GM23338 (cell line): ENCODE measurements around the gene LRTM1. TPM values are rescaled to one million over a fixed set of nuclear protein-coding genes. Genes with fewer than 3 reads are reported as not detected.

ENCODE experiments used
- ATAC-seq: fragments of 200-7000 bp; cut with Tn5 transposase; 3 replicates; pipeline ENCODE4 v1.9.1; 2020
- DNase-seq: peaks from one replicate; pipeline ENCODE4 v3.0.0-alpha.2; 2015; ENCODE audit warnings: low spot score
- H2AFZ ChIP-seq: fragments of 200-600 bp; sonication (generic); 2 replicates; pipeline ENCODE4 v1.8.0; 2016; ENCODE audit warnings: antibody characterized with exemption, mild to moderate bottlenecking, moderate library complexity
- H3F3A ChIP-seq: fragments of 200-600 bp; sonication (generic); replicated peaks from 2 replicates; pipeline ENCODE4 v1.8.0; 2017; ENCODE audit warnings: antibody characterized with exemption, mixed run types, low read depth
- H3K27ac ChIP-seq: fragments of 200-600 bp; sonication (generic); 2 replicates; pipeline ENCODE4 v1.6.1; 2016; ENCODE audit warnings: low read depth
- H3K27me3 ChIP-seq: fragments of 200-600 bp; sonication (generic); 2 replicates; pipeline ENCODE4 v1.8.0; 2016; ENCODE audit warnings: mild to moderate bottlenecking, mixed run types, moderate library complexity; ENCODE audit not compliant: insufficient read depth
- H3K36me3 ChIP-seq: fragments of 200-600 bp; sonication (generic); 2 replicates; pipeline ENCODE4 v1.8.0; 2016; ENCODE audit warnings: mild to moderate bottlenecking; ENCODE audit not compliant: insufficient read depth
- H3K4me1 ChIP-seq: fragments of 200-600 bp; sonication (generic); 2 replicates; pipeline ENCODE4 v1.8.0; 2016; ENCODE audit warnings: mild to moderate bottlenecking, moderate library complexity; ENCODE audit not compliant: insufficient read depth
- H3K4me2 ChIP-seq: fragments of 200-600 bp; sonication (generic); 2 replicates; pipeline ENCODE4 v1.7.1; 2017; ENCODE audit warnings: mixed run types
- H3K4me3 ChIP-seq: fragments of 200-600 bp; sonication (generic); 2 replicates; pipeline ENCODE4 v1.6.1; 2016; ENCODE audit warnings: mixed run types
- H3K79me2 ChIP-seq: fragments of 200-600 bp; sonication (generic); replicated peaks from 2 replicates; pipeline ENCODE4 v1.8.0; 2017; ENCODE audit warnings: mild to moderate bottlenecking; ENCODE audit not compliant: insufficient read depth
- H3K9me2 ChIP-seq: fragments of 200-600 bp; sonication (generic); 2 replicates; pipeline ENCODE4 v1.8.0; 2017; ENCODE audit not compliant: insufficient read depth
- H4K20me1 ChIP-seq: fragments of 200-600 bp; sonication (generic); replicated peaks from 2 replicates; pipeline ENCODE4 v1.8.0; 2017; ENCODE audit warnings: mild to moderate bottlenecking; ENCODE audit not compliant: insufficient read depth
- H3K27ac Mint-ChIP-seq: 2 replicates; pipeline ENCODE4 v1.8.0; 2020; ENCODE audit warnings: inconsistent platforms, mild to moderate bottlenecking, moderate library complexity, mixed read lengths
- H3K27me3 Mint-ChIP-seq: 3 replicates; pipeline ENCODE4 v1.8.0; 2022; ENCODE audit warnings: low read depth, mild to moderate bottlenecking, moderate library complexity, mixed read lengths, inconsistent platforms; ENCODE audit not compliant: insufficient read depth, poor library complexity
- H3K36me3 Mint-ChIP-seq: 3 replicates; pipeline ENCODE4 v1.8.0; 2021; ENCODE audit warnings: low read depth, mild to moderate bottlenecking, inconsistent platforms, moderate library complexity, mixed read lengths
- H3K4me1 Mint-ChIP-seq: 3 replicates; pipeline ENCODE4 v1.8.0; 2020; ENCODE audit warnings: mild to moderate bottlenecking, inconsistent platforms, mixed read lengths
- H3K4me3 Mint-ChIP-seq: 3 replicates; pipeline ENCODE4 v1.8.0; 2021; ENCODE audit warnings: moderate library complexity, mild to moderate bottlenecking, inconsistent platforms, mixed read lengths
- H3K9me3 Mint-ChIP-seq: 3 replicates; pipeline ENCODE4 v1.8.0; 2020; ENCODE audit warnings: moderate library complexity, mild to moderate bottlenecking, inconsistent platforms, mixed read lengths
- CREB1 ChIP-seq: fragments of 250-450 bp; sonication (Bioruptor Pico); IDR thresholded peaks from 2 replicates; pipeline ENCODE4 v1.5.0; 2020; ENCODE audit warnings: low read depth, mild to moderate bottlenecking, moderate library complexity
- CTCF ChIP-seq, 2 experiments: fragments of 200-600 bp in 1 of 2; sonication (generic) in 1 of 2; conservative IDR thresholded peaks; 2 replicates each; pipeline versions ENCODE4 v1.5.1 to v1.6.1; 2016 to 2017; ENCODE audit warnings: antibody characterized with exemption in 2 of 2, low read depth in 2 of 2, mild to moderate bottlenecking in 2 of 2, moderate library complexity in 1 of 2
- ETS1 ChIP-seq: IDR thresholded peaks from 2 replicates; pipeline ENCODE4 v1.6.1; 2016; ENCODE audit warnings: antibody characterized with exemption
- EZH2 ChIP-seq: fragments of 200-600 bp; sonication (generic); IDR thresholded peaks from one replicate; pipeline ENCODE4 v1.8.0; 2017; ENCODE audit warnings: antibody characterized with exemption, mild to moderate bottlenecking, low read depth; ENCODE audit not compliant: unreplicated experiment
- EZH2phosphoT487 ChIP-seq: fragments of 200-600 bp; sonication (generic); IDR thresholded peaks from one replicate; pipeline ENCODE4 v1.8.1; 2018; ENCODE audit warnings: antibody characterized with exemption; ENCODE audit not compliant: unreplicated experiment
- JUNB ChIP-seq: IDR thresholded peaks from one replicate; pipeline ENCODE4 v1.6.1; 2016; ENCODE audit warnings: antibody characterized with exemption; ENCODE audit not compliant: unreplicated experiment
- NANOG ChIP-seq: IDR thresholded peaks from 2 replicates; pipeline ENCODE4 v1.6.1; 2016; ENCODE audit warnings: antibody characterized with exemption, borderline replicate concordance
- POLR2AphosphoS5 ChIP-seq: IDR thresholded peaks from 2 replicates; pipeline ENCODE4 v1.6.1; 2016; ENCODE audit warnings: antibody characterized with exemption, low read depth
- REST ChIP-seq: IDR thresholded peaks from one replicate; pipeline ENCODE4 v1.6.1; 2018; ENCODE audit warnings: antibody characterized with exemption; ENCODE audit not compliant: unreplicated experiment
- STAT1 ChIP-seq: IDR thresholded peaks from one replicate; pipeline ENCODE4 v1.6.1; 2016; ENCODE audit warnings: antibody characterized with exemption; ENCODE audit not compliant: unreplicated experiment
- ZNF114 ChIP-seq: fragments of 250-450 bp; sonication (Bioruptor Pico); IDR thresholded peaks from 2 replicates; pipeline ENCODE4 v1.5.0; 2020; ENCODE audit warnings: mild to moderate bottlenecking, moderate library complexity
- ZNF331 ChIP-seq: fragments of 250-450 bp; sonication (Bioruptor Pico); IDR thresholded peaks from 2 replicates; pipeline ENCODE4 v1.5.0; 2020; ENCODE audit warnings: low read depth, mild to moderate bottlenecking, moderate library complexity
- ZNF462 ChIP-seq: fragments of 250-450 bp; sonication (Bioruptor Pico); IDR thresholded peaks from 2 replicates; pipeline ENCODE4 v1.5.0; 2020; ENCODE audit warnings: mild to moderate bottlenecking, moderate library complexity
- polyA plus RNA-seq: library from polyadenylated mRNA; unstranded; fragments of >200 nt; fragmentation: Nextera tagmentation; extraction: Ambion mirVana; gene quantifications from 2 replicates; pipeline ENCODE4 v1.2.1, GENCODE V29; 2016
- total RNA-seq: library from RNA; depleted of rRNA; stranded (reverse); fragments of >200 nt; shearing (Covaris generic); gene quantifications from 2 replicates; pipeline ENCODE4 v1.2.3, GENCODE V29; 2014

Gene LRTM1
- total and polyA plus RNA-seq, 2 experiments from 2014 or later: 0.47 TPM; not detected in 1

GRCh38 chr3:54888162-54888561 lies 39.7 kb downstream of the LRTM1 start:
- no peak overlapping the region for H2AFZ ChIP-seq
- no peak for ATAC-seq
- no peaks in the 10 kb centered on the region for H3F3A ChIP-seq
- no peak for DNase-seq
- Mint-ChIP-seq H3K9me3 (no peaks in the 10 kb centered on the region), H3K36me3 (peaks cover 11% of the 10 kb centered on the region), H3K4me1 (peaks cover 15% of the 10 kb centered on the region), H3K27ac (no peak overlapping the region; the same call in 1 of the 2 replicates), H3K27me3 (peaks cover 2% of the 10 kb centered on the region), H3K4me3 (no peak overlapping the region)
- no peaks in the 10 kb centered on the region for H3K36me3 ChIP-seq
- H3K4me2 ChIP-seq: no peak overlapping the region
- no peaks in the 10 kb centered on the region for H3K4me1 ChIP-seq
- H3K9me2 ChIP-seq: peaks cover 9% of the 10 kb centered on the region; the same call in 1 of the 2 replicates
- H3K79me2 ChIP-seq: no peaks in the 10 kb centered on the region
- H3K4me3 ChIP-seq: no peak overlapping the region
- no peak overlapping the region for H3K27ac ChIP-seq
- no peaks in the 10 kb centered on the region for H4K20me1 ChIP-seq
- TF ChIP-seq STAT1: no peak
- TF ChIP-seq ZNF114: no peak
- TF ChIP-seq ZNF462: no peak
- TF ChIP-seq EZH2phosphoT487: no peak
- TF ChIP-seq CTCF (conservative IDR thresholded peaks at IDR 0.05; ENCODE audit: low read depth in 2 of 2): no peak
- TF ChIP-seq NANOG: no peak
- TF ChIP-seq ETS1: no peak
- no peak for TF ChIP-seq EZH2
- TF ChIP-seq ZNF331 (CRISPR knock-in tag): no peak
- no peak for TF ChIP-seq CREB1 (CRISPR knock-in tag)
- no peak for TF ChIP-seq POLR2AphosphoS5
- TF ChIP-seq JUNB: no peak
- TF ChIP-seq REST: no peak
- H3K27me3 ChIP-seq: no peaks in the 10 kb centered on the region
